ENCODE measurements around the gene EMC10.
A peak's percentile ranks its signal among the peaks of the same experiment; 100 is the strongest.
"Not testable (repeated sequence)": the region's sequence is repeated elsewhere in the genome, so short reads cannot be mapped to it uniquely, and the experiment has no call there.

Gene EMC10

GRCh38 chr19:50462970-50463369 lies 13.3 kb upstream of the EMC10 start:
- no peak for DNase-seq (ENCODE audit: extremely low read depth, low read depth)
- TF ChIP-seq, protein P1, sequence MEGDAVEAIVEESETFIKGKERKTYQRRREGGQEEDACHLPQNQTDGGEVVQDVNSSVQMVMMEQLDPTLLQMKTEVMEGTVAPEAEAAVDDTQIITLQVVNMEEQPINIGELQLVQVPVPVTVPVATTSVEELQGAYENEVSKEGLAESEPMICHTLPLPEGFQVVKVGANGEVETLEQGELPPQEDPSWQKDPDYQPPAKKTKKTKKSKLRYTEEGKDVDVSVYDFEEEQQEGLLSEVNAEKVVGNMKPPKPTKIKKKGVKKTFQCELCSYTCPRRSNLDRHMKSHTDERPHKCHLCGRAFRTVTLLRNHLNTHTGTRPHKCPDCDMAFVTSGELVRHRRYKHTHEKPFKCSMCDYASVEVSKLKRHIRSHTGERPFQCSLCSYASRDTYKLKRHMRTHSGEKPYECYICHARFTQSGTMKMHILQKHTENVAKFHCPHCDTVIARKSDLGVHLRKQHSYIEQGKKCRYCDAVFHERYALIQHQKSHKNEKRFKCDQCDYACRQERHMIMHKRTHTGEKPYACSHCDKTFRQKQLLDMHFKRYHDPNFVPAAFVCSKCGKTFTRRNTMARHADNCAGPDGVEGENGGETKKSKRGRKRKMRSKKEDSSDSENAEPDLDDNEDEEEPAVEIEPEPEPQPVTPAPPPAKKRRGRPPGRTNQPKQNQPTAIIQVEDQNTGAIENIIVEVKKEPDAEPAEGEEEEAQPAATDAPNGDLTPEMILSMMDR (IDR thresholded peaks at IDR 0.05; ENCODE audit: low read depth, low read length), result no peak

DNA sequence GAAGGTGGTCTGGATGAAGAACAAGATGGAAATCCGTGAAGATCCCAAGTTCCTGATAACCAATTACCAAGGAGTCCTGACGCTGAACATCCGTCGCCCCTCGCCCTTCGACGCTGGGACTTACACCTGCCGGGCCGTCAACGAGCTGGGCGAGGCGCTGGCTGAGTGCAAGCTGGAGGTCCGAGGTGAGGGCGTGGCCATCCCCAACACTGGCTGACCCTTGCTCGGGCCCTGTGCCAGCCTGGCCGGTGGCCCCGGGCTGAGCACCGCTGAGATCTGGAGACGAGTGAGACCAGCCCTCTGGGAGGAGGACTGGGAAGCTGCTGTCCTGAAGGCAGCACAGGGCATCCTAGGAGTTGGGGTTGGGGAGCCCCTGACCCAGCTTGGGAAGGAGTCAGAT lies 12.0 kb upstream of the EMC10 start:
- TF ChIP-seq, protein P1 (IDR thresholded peaks at IDR 0.05; ENCODE audit: low read depth, low read length), result no peak
- DNase-seq (ENCODE audit: extremely low read depth, low read depth), result no peak

- TF ChIP-seq, protein P1 (IDR thresholded peaks at IDR 0.05; ENCODE audit: low read depth, low read length), result no peak
- no peak for DNase-seq (ENCODE audit: extremely low read depth, low read depth)
These were observed 11.3 kb upstream of the EMC10 start for GRCh38 chr19:50465000-50465399.

GRCh38 chr19:50465986-50466705 lies 10.2 kb upstream of the EMC10 start:
- TF ChIP-seq, protein P1 (IDR thresholded peaks at IDR 0.05; ENCODE audit: low read depth, low read length), result peak; percentile 1; the same call in 1 of the 2 replicates

DNA sequence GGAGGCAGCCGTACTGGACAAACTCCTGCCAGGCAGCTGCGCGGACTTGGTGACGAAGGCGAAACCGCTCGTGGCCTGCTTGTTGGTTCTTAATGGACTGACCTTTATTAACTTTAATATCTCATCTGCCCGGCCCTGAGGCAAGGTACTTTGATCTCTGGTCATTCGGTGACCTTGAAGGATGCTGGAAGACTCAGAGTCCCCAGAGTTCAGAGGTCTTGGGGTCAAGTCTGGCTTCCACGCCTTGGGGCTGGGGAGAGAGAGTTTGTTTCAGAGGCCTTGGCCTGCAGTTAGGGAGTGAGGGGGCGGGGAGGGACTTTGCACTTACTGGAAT lies 9.6 kb upstream of the EMC10 start:
- DNase-seq (ENCODE audit: extremely low read depth, low read depth), result no peak

More at GRCh38 chr19:50465986-50466705, 10.2 kb upstream of the EMC10 start:
- DNase-seq (ENCODE audit: extremely low read depth, low read depth), result no peak

DNA sequence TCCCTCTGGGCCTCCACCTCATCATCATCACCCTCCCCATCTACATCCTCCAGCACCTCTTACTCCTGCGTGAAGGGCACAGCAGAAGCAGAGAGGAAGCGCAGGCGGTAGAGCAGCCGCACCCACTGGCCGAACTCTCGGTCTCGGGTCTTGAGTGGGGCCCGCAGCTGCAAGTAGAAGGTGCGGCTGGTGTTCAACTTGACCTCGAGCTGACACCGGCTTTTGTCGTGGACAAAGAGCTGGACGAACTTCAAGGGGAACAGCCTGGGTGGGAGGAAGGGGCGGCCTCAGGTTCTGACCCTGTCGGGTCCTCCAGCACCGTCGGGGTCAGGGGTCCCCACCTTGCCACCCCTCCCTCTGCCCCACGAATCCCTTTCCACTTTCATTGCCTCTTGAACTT lies 8.7 kb upstream of the EMC10 start:
- DNase-seq (ENCODE audit: extremely low read depth, low read depth), result no peak
- TF ChIP-seq, protein P1 (IDR thresholded peaks at IDR 0.05; ENCODE audit: low read depth, low read length), result no peak

More for the DNA sequence above, 9.6 kb upstream of the EMC10 start:
- TF ChIP-seq, protein P1 (IDR thresholded peaks at IDR 0.05; ENCODE audit: low read depth, low read length), result no peak

DNA sequence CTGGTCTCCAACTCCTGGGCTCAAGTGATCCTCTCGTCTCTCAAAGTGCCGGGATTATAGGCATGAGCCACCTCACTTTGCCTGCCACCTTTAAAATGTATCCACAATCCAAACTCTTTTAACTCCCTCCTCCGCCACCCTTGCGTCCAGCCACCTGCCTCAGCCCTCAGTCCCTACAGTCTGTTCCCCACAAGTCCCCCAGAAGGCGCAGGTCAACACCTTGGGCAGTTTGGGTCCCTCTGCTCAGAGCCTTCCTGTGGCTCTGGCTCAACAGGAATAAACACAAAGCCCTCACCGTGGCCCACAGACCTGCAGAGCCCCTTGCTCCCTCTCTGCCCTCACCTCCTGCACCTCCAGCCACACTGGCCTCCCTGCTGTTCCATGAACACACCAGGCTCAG lies 7.5 kb upstream of the EMC10 start:
- TF ChIP-seq, protein P1 (IDR thresholded peaks at IDR 0.05; ENCODE audit: low read depth, low read length), result no peak
- DNase-seq (ENCODE audit: extremely low read depth, low read depth), result no peak

DNA sequence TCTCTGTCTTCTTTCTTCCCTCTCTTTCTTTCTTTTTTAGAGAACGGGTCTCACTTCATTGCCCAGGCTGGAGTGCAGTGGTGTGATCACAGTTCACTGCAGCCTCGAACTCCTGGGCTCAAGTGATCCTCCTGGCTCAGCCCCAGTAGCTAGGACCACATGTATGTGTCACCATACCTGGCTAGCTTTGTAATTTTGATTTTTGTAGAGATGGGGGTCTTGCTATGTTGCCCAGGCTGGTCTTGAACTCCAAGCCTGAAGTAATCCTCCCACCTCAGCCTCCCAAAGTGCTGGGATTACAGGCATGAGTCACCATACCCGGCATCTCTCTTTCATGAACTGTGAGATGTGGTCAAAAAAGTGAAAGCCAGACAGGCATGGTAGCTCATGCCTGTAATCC lies 3.0 kb upstream of the EMC10 start:
- DNase-seq (ENCODE audit: extremely low read depth, low read depth), result not testable (repeated sequence)
